HG03095 (cell line): Measurements from ENCODE around the gene TRIM59.
"Not testable (repeated sequence)": the region's sequence is repeated elsewhere in the genome, so short reads cannot be mapped to it uniquely, and the experiment has no call there.

Experiments
- ATAC-seq: cut with Tn5 transposase; IDR thresholded peaks from one replicate; pipeline ENCODE4 v1.9.1; 2021; ENCODE audit warnings: moderate library complexity; ENCODE audit not compliant: unreplicated experiment

TRIM59 gene

DNA sequence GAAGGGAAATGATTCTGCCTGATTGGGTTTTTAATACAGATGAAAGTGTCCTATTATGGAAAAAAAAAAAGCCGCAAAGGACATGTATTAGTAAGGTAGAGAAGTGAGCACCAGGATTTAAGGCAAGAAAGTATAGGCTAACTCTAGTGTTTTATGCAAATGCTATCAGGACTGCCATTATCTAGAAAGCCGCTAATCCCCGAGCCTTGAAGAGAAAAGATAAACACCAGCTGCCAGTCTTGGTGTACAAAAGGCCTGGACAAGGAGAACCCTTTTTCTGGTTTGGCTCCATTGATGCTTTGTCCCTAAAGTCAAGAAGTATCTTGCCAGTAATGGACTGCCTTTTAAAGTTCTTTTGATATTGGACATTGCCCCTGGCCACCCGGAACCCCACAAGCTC, 8.6 kb upstream of the TRIM59 start:
- ATAC-seq = no peak

GRCh38 chr3:160455846-160456245, 6.3 kb upstream of the TRIM59 start:
- ATAC-seq = no peak

DNA sequence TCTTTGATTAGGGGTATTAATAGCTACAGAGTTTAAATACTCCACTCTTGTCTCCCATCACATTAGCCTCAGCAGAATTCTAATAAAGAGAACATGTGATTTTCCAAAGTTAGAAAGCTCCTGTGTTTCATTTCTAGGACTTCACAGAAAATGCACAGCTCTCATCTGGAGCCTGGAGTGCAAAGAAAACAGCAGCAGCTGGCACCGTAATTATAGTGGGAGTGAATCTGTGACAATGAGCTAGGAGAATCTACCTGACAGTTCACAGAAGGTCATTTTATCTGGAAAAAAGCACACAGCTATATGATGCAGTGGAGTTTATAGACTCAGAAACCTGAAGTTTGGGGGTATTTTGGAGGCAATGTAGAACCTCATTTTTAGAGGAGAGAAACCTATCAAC, 5.4 kb upstream of the TRIM59 start:
- no peak for ATAC-seq

- ATAC-seq = not testable (repeated sequence)
These were observed 2.7 kb upstream of the TRIM59 start for GRCh38 chr3:160452251-160452650.

DNA sequence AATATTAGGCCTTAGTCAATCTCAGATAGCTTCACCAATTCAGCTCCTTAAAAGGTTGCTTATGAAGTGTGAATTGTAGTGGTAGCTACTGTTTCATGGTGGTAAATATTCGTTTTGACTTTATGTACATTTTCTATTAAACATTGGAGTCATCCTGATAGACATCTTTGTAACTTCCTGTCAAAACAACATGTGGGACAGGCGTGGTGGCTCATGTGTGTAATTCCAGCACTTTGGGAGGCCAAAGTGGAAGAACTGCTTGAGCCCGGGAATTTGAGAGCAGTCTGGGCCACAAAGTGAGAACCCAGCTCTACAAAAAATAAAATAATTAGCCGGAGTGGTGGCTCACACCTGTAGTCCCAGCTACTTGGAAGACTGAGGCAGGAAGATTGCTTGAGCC, 2.0 kb upstream of the TRIM59 start:
- no peak for ATAC-seq

DNA sequence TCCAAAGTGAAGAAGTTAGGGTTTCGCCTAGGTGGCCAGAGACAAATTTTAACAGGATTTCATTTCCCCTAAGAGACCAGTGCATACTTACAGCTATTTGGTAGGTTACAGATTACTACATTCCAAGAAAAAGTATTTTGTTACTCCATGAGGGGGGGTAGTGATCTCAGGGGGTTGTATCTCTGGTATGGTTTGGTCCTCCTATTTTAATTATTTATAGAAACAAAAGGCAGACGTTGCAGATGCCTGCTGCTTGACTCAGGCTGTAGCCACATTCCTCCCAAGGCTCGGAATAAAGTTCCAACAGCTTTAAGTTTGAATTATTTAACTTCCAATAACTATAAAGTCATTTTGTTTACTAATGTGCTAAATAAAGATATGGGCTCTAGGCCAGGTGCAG, 1.3 kb upstream of the TRIM59 start:
- no peak for ATAC-seq

DNA sequence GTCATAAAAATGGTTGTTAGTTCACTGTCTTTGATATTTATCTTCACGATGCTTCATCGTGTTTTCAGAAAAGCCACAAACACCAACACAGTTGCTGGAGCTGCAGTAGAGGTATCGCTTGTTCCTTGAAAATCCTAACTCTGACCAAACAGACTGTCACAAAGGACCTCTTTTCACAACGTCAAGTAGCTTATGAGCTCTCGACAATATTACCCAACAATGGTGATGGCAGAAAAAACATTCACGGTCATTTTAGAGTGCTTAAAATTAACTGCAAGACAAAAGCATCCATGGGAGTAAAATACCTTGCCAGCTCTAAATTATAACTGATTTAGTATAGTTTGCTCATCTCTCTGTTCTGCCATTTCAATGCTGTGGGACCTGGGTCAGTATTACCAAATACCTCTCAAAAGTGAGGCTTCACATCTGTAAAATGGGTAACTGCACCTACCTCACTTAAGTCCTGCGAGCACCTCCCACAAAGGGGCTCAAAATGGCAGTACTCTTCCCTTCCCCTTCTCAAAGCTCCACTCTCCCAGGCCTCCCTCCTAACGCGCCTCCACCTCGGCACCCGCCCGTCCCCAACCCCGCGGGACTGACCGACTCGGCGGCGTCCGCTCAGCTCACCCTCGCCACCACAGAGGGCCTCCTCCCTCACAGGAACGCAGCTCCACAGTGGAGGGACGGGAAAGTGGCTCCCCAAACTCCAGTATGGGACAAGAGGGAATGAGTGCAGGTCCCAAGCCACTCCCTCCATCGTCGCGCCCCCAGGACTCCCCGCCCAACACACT, 546 bp downstream of the TRIM59 start:
- ATAC-seq = peak; percentile 38

DNA sequence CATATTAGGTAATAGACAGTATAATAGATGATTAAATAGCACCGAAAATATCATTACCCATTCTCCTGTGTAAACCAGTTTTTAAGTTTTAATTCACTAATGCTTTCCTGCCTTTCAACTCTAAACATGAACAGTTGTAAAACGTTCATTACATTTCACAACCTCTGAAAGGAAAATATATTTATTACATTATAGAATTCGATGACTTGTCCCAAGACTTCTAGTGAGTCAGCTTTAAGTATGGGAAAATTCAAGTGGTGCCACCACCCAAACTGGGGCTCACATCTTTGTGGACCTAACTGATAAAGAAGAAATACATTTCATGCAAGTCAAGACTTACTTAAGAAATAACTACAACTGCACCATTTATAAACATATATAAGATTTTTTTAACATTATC, 2.0 kb downstream of the TRIM59 start:
- ATAC-seq = no peak

- no peak for ATAC-seq
These were observed 3.0 kb downstream of the TRIM59 start for GRCh38 chr3:160446522-160447056.

- ATAC-seq = no peak
These were observed 3.7 kb downstream of the TRIM59 start for GRCh38 chr3:160445854-160446253.

GRCh38 chr3:160444411-160444810, 5.2 kb downstream of the TRIM59 start:
- ATAC-seq = no peak

DNA sequence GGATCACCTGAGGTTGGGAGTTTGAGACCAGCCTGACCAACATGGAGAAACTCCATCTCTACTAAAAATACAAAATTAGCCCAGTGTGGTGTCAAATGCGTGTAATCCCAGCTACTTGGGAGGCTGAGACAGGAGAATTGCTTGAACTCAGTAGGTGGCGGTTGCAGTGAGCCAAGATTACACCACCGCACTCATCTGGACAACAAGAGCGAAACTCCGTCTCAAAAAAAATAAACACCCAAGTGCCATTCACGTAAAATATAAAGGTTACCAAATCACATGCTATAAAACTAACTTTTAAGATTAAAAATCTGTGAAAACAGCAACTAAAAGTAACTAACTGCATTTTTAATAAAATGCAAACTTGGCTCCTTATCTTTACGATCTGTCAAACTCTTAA, 8.9 kb downstream of the TRIM59 start:
- no peak for ATAC-seq

DNA sequence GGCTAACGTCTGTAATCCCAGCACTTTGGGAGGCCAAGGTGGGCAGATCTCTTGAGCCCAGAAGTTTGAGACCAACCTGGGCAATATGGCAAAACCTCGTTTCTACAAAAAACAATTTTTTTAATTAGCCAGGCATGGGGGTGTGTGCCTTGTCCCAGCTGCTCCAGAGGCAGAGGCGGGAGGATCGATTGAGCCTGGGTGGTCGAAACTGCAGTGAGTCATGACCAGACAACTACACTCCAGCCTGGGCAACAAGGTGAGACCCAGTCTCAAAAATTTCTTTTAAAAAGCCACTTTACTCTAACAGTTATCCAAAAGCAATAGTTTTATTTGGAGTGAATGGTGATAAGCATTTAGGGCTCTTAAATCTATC, 12.5 kb downstream of the TRIM59 start:
- ATAC-seq = no peak

GRCh38 chr3:160435747-160436146, 13.8 kb downstream of the TRIM59 start:
- no peak for ATAC-seq

- ATAC-seq = no peak
These were observed 14.5 kb downstream of the TRIM59 start for GRCh38 chr3:160435095-160435494.

DNA sequence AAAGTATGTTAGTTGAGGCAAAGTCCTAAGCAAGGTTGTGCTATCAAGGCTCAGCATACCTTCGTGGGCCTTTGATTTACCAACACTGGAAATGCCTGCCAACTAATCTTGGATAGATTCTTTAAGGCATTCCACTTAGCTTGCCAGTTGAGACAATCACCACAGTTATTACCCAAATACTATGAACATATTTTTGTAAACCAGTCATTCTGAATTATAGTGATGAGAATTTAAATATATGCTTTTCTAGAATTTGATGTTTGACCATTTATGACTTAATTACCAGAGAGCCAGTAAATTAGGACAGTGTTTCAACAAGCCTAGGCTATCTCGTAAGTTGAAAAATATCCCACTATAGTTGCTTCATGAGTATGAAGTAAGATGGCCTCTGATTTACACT, 15.5 kb downstream of the TRIM59 start:
- ATAC-seq = no peak

DNA sequence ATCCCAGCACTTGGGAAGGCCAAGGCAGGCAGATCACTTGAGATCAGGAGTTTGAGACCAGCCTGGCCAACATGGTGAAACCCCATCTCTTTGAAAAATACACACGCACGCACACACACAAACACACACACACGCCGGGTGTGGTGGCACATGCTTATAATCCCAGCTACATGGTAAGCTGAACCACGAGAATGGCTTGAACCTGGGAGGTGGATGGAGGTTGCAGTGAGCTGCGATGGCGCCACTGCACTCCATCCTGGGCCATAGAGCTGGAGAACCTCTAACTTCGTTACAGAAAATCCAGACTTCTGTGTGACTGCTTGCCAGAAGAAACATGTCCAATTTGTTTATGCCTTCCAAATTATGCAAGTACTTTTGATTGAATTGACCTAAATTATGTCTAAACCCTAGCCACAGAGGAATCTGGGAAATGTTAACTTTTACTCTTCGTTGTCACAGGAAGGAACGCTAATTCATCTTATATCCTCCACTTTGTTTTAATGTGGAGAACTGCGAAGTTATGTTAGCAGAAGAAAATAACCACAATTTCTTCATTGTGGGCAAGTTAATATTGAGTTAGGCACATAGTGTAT, 21.7 kb downstream of the TRIM59 start:
- no peak for ATAC-seq

- no peak for ATAC-seq
These were observed 32.3 kb downstream of the TRIM59 start for GRCh38 chr3:160417311-160417710.

DNA sequence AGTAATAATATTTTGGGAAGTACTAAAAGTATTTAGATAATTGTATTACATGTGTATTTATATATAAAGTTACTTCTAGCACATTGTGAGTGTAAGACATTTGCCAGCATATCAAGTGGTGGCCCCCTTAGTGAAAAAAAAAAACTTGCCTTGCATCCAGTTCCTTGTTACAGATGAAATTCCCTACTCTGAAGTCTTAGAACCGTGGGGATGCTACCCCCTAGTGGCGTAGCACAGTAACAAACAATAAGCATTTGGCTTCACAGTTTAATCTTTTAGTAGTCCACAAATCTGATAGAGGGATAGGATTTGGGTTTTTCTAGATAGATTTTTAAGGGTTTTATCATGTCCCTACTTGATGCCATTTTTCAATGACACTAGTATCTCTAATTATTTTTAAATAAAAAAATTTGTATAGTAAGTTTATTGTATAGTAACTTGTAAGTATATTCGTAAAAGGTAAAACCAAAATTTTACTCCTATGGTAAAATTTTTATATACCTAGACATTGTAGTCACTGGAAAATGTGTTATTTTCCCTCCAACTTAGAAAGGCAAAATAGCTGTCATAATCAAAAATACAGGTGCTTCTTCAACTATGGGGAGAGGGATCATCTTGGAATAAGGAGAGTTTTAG, 35.9 kb downstream of the TRIM59 start:
- peak; percentile 87 for ATAC-seq

GRCh38 chr3:160412477-160412876, 37.1 kb downstream of the TRIM59 start:
- ATAC-seq = no peak

- no peak for ATAC-seq
These were observed 39.6 kb downstream of the TRIM59 start for GRCh38 chr3:160409812-160410610.
